ENCODE results near the gene AFAP1L1. TPM values are rescaled to one million over a fixed set of nuclear protein-coding genes. Genes with fewer than 3 reads are reported as not detected.

AFAP1L1 gene
- total and polyA plus RNA-seq, 9 of the 15 experiments (the other 6 are each of a cell fraction or from before 2014, with no cell fraction given): 0.01 to 0.12 (median 0.03) TPM; not detected in 4

DNA sequence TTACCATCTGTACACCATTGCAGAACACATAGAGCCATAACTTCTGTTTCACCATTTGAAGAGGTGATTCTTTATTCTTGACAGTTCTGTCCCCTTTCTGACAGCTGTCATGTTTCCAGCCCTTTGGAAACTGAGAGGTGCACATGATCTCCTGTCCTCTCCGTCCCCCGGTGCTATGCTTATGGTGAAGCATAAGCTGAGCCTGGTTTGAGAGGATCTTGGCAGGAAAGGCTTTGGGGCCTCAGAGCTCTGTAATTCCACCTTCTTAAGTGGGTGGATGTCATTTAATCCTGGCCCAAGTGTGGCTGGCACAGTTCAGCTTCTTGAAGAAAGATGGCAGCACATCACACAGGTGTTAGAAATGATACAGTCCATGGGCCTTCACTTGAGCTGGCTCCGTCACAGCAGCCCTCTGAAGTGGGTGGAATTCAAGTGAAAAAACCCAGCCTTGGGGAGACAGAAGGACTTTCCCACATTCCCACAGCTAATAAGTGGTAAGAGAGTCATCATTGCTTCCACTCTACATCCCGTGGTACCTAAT lies 43.0 kb downstream of the AFAP1L1 start:
- Histone ChIP-seq H3K79me2 (ENCODE audit: control insufficient read depth, insufficient read depth, low read length) (no peaks in the 10 kb centered on the region), H3K27ac (ENCODE audit: extremely low read depth, low read depth, low read length) (no peak overlapping the region), H3K9ac (ENCODE audit: insufficient read depth in 1 of 2, low read depth in 2 of 2, low read length in 2 of 2) (no peak overlapping the region), H3K4me3 (no peak overlapping the region), H2AFZ (ENCODE audit: low read depth, low read length) (no peak overlapping the region), H3K9me1 (ENCODE audit: control insufficient read depth, insufficient read depth, low read length) (no peaks in the 10 kb centered on the region), H3K4me2 (ENCODE audit: insufficient read depth, low read length) (no peak overlapping the region), H3K9me3 (replicated peaks; ENCODE audit: control insufficient read depth, insufficient read depth, low read depth, low read length) (no peaks in the 10 kb centered on the region), H3K4me1 (replicated peaks in 1 of 2; ENCODE audit: control insufficient read depth in 2 of 2, insufficient read depth in 2 of 2, low read length in 2 of 2) (peaks cover 6 to 11% of the 10 kb centered on the region in 2 experiments; a peak in 4 of 5 replicates), H3K27me3 (ENCODE audit: control insufficient read depth in 2 of 2, insufficient read depth in 2 of 2, low read length in 2 of 2) (peaks cover 15 to 33% of the 10 kb centered on the region in 2 experiments), H3K36me3 (ENCODE audit: control insufficient read depth, insufficient read depth, low read length) (no peaks in the 10 kb centered on the region), H4K20me1 (replicated peaks; ENCODE audit: control insufficient read depth, insufficient read depth, low read length) (no peaks in the 10 kb centered on the region)
- TF ChIP-seq CTCF (IDR thresholded peaks at IDR 0.05 in 2 of 3, conservative IDR thresholded peaks at IDR 0.05 in 1 of 3; ENCODE audit: insufficient read depth in 2 of 3, low read depth in 1 of 3, low read length in 3 of 3) (peak in 2 of 3 experiments; percentile 13 to 22; a peak in 2 of 6 replicates), PPARD (CRISPR knock-in tag; IDR thresholded peaks at IDR 0.05) (no peak)
- WGBS (ENCODE audit: insufficient coverage, low coverage, missing lambda C conversion rate): 12% methylated on average over 4 of the region's 4 CpGs
- DNase-seq (ENCODE audit: extremely low read depth in 1 of 4, low spot score in 3 of 4) (no peak), ATAC-seq (no peak; the same call in 2 of the 3 replicates), FAIRE-seq (no peak)
- in situ Hi-C loops (cut with MboI) (no loop called here), intact Hi-C loops (cut with micrococcal nuclease) (no loop called here)
- ChIA-PET CTCF (ENCODE audit: low intra/inter-chr PET ratio) (no interaction called here), POLR2A (interaction anchor here (1.6 kb wide), 1 partner anchor 14 kb away, joined by 6 read pairs; no protein-coding TSS in a partner anchor)
- no TSS peak for BruUV-seq (replicated peaks)

All from K562 (cell line).